ENCODE results near the gene LRRC4C. TPM values are rescaled to one million over a fixed set of nuclear protein-coding genes. Genes with fewer than 3 reads are reported as not detected.

LRRC4C gene
- total RNA-seq, 4 donors from 2014 or later, result 1.5 to 2.8 (median 1.7) TPM

- TF ChIP-seq POLR2AphosphoS5 (IDR thresholded peaks at IDR 0.05) (no peak), EP300 (IDR thresholded peaks at IDR 0.05) (no peak), POLR2A (IDR thresholded peaks at IDR 0.05) (no peak), CTCF (IDR thresholded peaks at IDR 0.05) (no peak)
- Histone ChIP-seq H3K27me3 (no peaks in the 10 kb centered on the region), H3K36me3 (no peaks in the 10 kb centered on the region), H3K4me1 (no peaks in the 10 kb centered on the region), H3K9me3 (no peaks in the 10 kb centered on the region), H3K4me3 (no peak overlapping the region), H3K27ac (no peak overlapping the region)
- no peak for ATAC-seq
Measured at GRCh38 chr11:41115066-41115465, 344.4 kb downstream of the LRRC4C start.

DNA sequence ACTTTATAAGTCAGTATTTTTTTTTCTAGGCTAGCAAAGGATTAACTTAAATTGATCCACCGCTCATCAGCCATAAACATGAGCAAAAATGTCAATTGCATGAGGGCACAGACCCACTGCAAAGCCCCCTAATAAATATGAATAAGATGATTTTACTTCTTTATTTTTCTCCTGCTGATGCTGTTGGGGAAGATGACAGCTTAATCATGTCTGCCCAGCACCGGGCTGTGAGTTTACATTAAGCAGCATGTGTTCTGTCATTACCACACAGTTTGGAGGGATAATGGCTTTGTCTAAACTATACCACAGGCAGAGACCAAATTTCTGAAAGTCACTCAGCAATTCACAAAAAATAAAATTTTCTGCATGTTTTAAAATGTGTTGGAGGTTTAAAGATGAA lies 346.3 kb downstream of the LRRC4C start:
- no peaks in the 10 kb centered on the region for H3K9me3 ChIP-seq
- 12 to 33% methylated on average over 2 of the region's 2 CpGs for whole genome bisulfite sequencing, 2 donors (ENCODE audit: low coverage in 1 of 2)
- H3K4me1 ChIP-seq, result no peaks in the 10 kb centered on the region
- no peak for TF ChIP-seq POLR2AphosphoS5 (IDR thresholded peaks at IDR 0.05)
- no peak for TF ChIP-seq EP300 (IDR thresholded peaks at IDR 0.05)
- TF ChIP-seq POLR2A (IDR thresholded peaks at IDR 0.05), result no peak
- TF ChIP-seq CTCF (IDR thresholded peaks at IDR 0.05), result no peak
- no peak overlapping the region for H3K27ac ChIP-seq
- no peaks in the 10 kb centered on the region for H3K27me3 ChIP-seq
- no peak overlapping the region for H3K4me3 ChIP-seq
- ATAC-seq, result no peak
- no peaks in the 10 kb centered on the region for H3K36me3 ChIP-seq

- Histone ChIP-seq H3K27me3 (no peaks in the 10 kb centered on the region), H3K9me3 (no peaks in the 10 kb centered on the region), H3K27ac (no peak overlapping the region), H3K4me1 (no peaks in the 10 kb centered on the region), H3K36me3 (no peaks in the 10 kb centered on the region), H3K4me3 (no peak overlapping the region)
- 65 to 80% methylated on average over 4 of the region's 4 CpGs for WGBS, 2 donors (ENCODE audit: low coverage in 1 of 2)
- TF ChIP-seq CTCF (IDR thresholded peaks at IDR 0.05) (no peak), POLR2A (IDR thresholded peaks at IDR 0.05) (no peak), EP300 (IDR thresholded peaks at IDR 0.05) (no peak), POLR2AphosphoS5 (IDR thresholded peaks at IDR 0.05) (no peak)
- ATAC-seq, result no peak
Measured at GRCh38 chr11:41110527-41110926, 348.9 kb downstream of the LRRC4C start.

- TF ChIP-seq POLR2AphosphoS5 (IDR thresholded peaks at IDR 0.05) (no peak), EP300 (IDR thresholded peaks at IDR 0.05) (no peak), CTCF (IDR thresholded peaks at IDR 0.05) (no peak), POLR2A (IDR thresholded peaks at IDR 0.05) (no peak)
- Histone ChIP-seq H3K4me1 (no peaks in the 10 kb centered on the region), H3K4me3 (no peak overlapping the region), H3K27ac (no peak overlapping the region), H3K36me3 (no peaks in the 10 kb centered on the region), H3K9me3 (peaks cover 0 to 8% (median 0%) of the 10 kb centered on the region in 3 donors), H3K27me3 (no peaks in the 10 kb centered on the region)
- no peak for ATAC-seq
- 66 to 78% methylated on average over 4 of the region's 4 CpGs for WGBS, 2 donors (ENCODE audit: low coverage in 1 of 2)
Measured at GRCh38 chr11:41102471-41102870, 357.0 kb downstream of the LRRC4C start.

GRCh38 chr11:41099654-41100053 lies 359.8 kb downstream of the LRRC4C start:
- no peaks in the 10 kb centered on the region for H3K27me3 ChIP-seq
- H3K27ac ChIP-seq, result no peak overlapping the region
- H3K9me3 ChIP-seq, result peaks cover 0 to 8% (median 0%) of the 10 kb centered on the region in 3 donors
- no peaks in the 10 kb centered on the region for H3K36me3 ChIP-seq
- ATAC-seq, result no peak
- H3K4me1 ChIP-seq, result no peaks in the 10 kb centered on the region
- 44 to 58% methylated on average over 1 of the region's 1 CpG for WGBS, 2 donors (ENCODE audit: low coverage in 1 of 2)
- H3K4me3 ChIP-seq, result no peak overlapping the region
- TF ChIP-seq POLR2A (IDR thresholded peaks at IDR 0.05) (no peak), POLR2AphosphoS5 (IDR thresholded peaks at IDR 0.05) (no peak), CTCF (IDR thresholded peaks at IDR 0.05) (no peak), EP300 (IDR thresholded peaks at IDR 0.05) (no peak)

Measured in gastroesophageal sphincter (tissue), 4 donors.